GM23248 (cell line): ENCODE results near the gene IVNS1ABP.

Experiments
- EZH2 ChIP-seq: fragments of 200-600 bp; sonication (generic); IDR thresholded peaks from 2 replicates; pipeline ENCODE4 v1.6.1; 2018; ENCODE audit warnings: antibody characterized with exemption, mild to moderate bottlenecking; ENCODE audit not compliant: insufficient read depth, poor library complexity, severe bottlenecking
- EZH2phosphoT487 ChIP-seq: fragments of 200-600 bp; sonication (generic); IDR thresholded peaks from 2 replicates; pipeline ENCODE4 v1.6.1; 2018; ENCODE audit warnings: antibody characterized with exemption, moderate library complexity, mild to moderate bottlenecking, low read depth; ENCODE audit not compliant: insufficient read depth

GRCh38 chr1:185289880-185290279 lies 27.2 kb downstream of the IVNS1ABP start:
- TF ChIP-seq EZH2 (no peak), EZH2phosphoT487 (no peak)
